ENCODE results near the gene TRAF5. TPM values are rescaled to one million over a fixed set of nuclear protein-coding genes. Genes with fewer than 3 reads are reported as not detected.

TRAF5 gene
- total RNA-seq, 1 donor from 2014 or later, result 17.9 TPM

DNA sequence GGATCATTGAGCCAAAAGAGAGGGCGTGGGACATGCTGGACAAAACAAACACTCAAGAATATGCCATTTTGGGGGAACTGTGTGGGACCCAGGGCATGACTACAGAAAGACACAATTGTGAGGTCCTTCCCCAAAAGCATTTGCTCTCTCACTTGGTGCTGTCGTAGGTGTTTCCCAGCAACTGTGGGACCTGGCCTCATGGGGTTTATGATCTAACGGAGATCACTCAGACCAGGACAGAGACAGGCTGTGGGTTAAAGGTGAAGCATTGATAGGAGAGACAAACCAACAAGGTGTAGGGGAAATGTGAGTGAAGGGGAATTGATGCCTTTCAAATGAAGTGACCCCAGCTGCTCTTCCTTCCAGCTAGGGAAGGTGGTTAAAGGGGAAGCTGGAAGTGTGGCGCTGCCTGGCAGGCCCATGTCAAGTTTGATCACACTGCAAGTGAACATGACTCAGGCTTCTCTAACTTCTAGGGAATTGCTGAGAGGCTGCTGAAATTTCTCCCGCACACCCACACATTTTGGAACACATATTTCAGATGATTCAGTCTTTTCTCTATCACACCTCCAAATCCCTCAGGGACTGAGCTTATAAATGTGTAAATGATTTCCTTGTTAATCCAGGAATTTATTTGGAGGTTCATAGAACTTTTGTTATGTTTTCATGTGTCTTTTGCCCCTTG is 30.2 kb downstream of the TRAF5 start:
- no peak overlapping the region for H3K4me3 Mint-ChIP-seq
- H3K27me3 Mint-ChIP-seq, result no peaks in the 10 kb centered on the region
- H3K27ac Mint-ChIP-seq, result no peak overlapping the region
- peaks cover 7% of the 10 kb centered on the region for H3K9me3 Mint-ChIP-seq
- H3K4me1 Mint-ChIP-seq (ENCODE audit: unreplicated experiment), result no peaks in the 10 kb centered on the region
- DNase-seq (ENCODE audit: extremely low spot score, unreplicated experiment), result no peak
- no peak for TF ChIP-seq CTCF (conservative IDR thresholded peaks at IDR 0.05)
- peaks cover 14% of the 10 kb centered on the region for H3K36me3 Mint-ChIP-seq

- peaks cover 8% of the 10 kb centered on the region for H3K36me3 Mint-ChIP-seq
- H3K9me3 Mint-ChIP-seq, result no peaks in the 10 kb centered on the region
- DNase-seq (ENCODE audit: extremely low spot score, unreplicated experiment), result no peak
- H3K4me1 Mint-ChIP-seq (ENCODE audit: unreplicated experiment), result no peaks in the 10 kb centered on the region
- H3K27me3 Mint-ChIP-seq, result no peaks in the 10 kb centered on the region
- TF ChIP-seq CTCF (conservative IDR thresholded peaks at IDR 0.05), result no peak
- H3K27ac Mint-ChIP-seq, result no peak overlapping the region
- no peak overlapping the region for H3K4me3 Mint-ChIP-seq
Measured at GRCh38 chr1:211358685-211359084, 32.1 kb downstream of the TRAF5 start.

- H3K27me3 Mint-ChIP-seq, result no peaks in the 10 kb centered on the region
- peak overlapping the region; percentile 50 for H3K27ac Mint-ChIP-seq
- DNase-seq (ENCODE audit: extremely low spot score, unreplicated experiment), result no peak
- H3K36me3 Mint-ChIP-seq, result peaks cover 8% of the 10 kb centered on the region
- H3K9me3 Mint-ChIP-seq, result no peaks in the 10 kb centered on the region
- no peak for TF ChIP-seq CTCF (conservative IDR thresholded peaks at IDR 0.05)
- H3K4me3 Mint-ChIP-seq, result no peak overlapping the region
- H3K4me1 Mint-ChIP-seq (ENCODE audit: unreplicated experiment), result no peaks in the 10 kb centered on the region
Measured at GRCh38 chr1:211359876-211360275, 33.2 kb downstream of the TRAF5 start.

GRCh38 chr1:211361202-211361601 is 34.6 kb downstream of the TRAF5 start:
- H3K36me3 Mint-ChIP-seq, result peaks cover 8% of the 10 kb centered on the region

DNA sequence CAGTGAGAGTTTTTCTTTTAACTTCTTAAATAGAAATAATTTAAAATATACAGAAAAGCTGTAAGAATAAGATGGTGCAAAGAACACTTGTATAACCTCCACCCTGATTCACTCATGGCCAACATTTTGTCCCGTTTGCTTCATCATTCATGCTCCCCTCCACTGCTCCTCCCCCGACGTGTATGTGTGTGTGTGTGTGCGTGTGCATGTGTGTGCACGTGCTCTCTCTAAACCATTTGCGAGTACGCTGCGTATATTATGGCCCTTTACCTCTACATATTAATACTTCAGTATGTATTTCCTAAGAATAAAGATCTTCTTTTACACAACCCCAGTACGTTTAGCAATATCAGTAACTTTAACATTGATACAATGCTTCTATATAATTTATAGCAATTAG is 43.0 kb downstream of the TRAF5 start:
- Mint-ChIP-seq H3K4me3 (no peak overlapping the region), H3K9me3 (no peaks in the 10 kb centered on the region), H3K27me3 (no peaks in the 10 kb centered on the region), H3K27ac (no peak overlapping the region), H3K4me1 (ENCODE audit: unreplicated experiment) (no peaks in the 10 kb centered on the region), H3K36me3 (peaks cover 10% of the 10 kb centered on the region)
- DNase-seq (ENCODE audit: extremely low spot score, unreplicated experiment), result no peak
- no peak for TF ChIP-seq CTCF (conservative IDR thresholded peaks at IDR 0.05)

More at GRCh38 chr1:211361202-211361601, 34.6 kb downstream of the TRAF5 start:
- Mint-ChIP-seq H3K27me3 (no peaks in the 10 kb centered on the region), H3K27ac (no peak overlapping the region), H3K4me3 (no peak overlapping the region), H3K4me1 (ENCODE audit: unreplicated experiment) (no peaks in the 10 kb centered on the region), H3K9me3 (no peaks in the 10 kb centered on the region)
- no peak for DNase-seq (ENCODE audit: extremely low spot score, unreplicated experiment)
- no peak for TF ChIP-seq CTCF (conservative IDR thresholded peaks at IDR 0.05)
